Epithelial cell of proximal tubule (primary cell): ENCODE data around the gene B4GALNT4. TPM values are rescaled to one million over a fixed set of nuclear protein-coding genes. Genes with fewer than 3 reads are reported as not detected.

ENCODE experiments used
- DNase-seq: peaks from one replicate; pipeline ENCODE4 v3.0.0-alpha.2; 2011; ENCODE audit warnings: low read depth
- H3K4me3 ChIP-seq: 2 replicates; pipeline ENCODE4 v1.5.1; 2011; ENCODE audit warnings: low read depth, mild to moderate bottlenecking, low read length
- total RNA-seq: library from RNA; depleted of rRNA; stranded (reverse); fragments of >200 nt; gene quantifications from 2 replicates; pipeline ENCODE4 v1.2.3, GENCODE V29; 2015
- TF ChIP-seq, protein P1 (sequence below): conservative IDR thresholded peaks from 2 replicates; pipeline ENCODE4 v1.5.1; 2012; ENCODE audit warnings: low read depth, mild to moderate bottlenecking, low read length

The B4GALNT4 gene
- total RNA-seq, 1 donor from 2014 or later: 24.4 TPM

DNA sequence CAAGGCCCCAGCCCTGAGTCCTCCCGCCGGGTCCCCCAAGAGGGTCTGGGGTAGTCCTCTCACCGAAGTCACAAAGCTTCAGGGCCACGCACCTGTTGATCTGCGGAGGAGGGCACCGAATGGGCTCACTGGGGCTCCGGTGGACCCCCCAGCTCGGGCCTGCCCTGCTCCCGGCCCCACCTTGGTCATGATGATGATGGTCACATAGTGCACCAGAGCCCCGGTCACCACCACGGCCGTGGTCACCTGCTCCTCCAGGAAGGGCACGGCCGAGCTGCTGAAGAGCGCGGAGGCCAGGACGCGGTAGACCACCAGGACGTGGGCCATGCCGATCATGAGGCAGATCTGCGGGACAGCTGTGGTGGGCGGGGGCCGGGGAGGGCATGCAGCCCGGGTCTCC lies 59.0 kb downstream of the B4GALNT4 start:
- TF ChIP-seq, protein P1, sequence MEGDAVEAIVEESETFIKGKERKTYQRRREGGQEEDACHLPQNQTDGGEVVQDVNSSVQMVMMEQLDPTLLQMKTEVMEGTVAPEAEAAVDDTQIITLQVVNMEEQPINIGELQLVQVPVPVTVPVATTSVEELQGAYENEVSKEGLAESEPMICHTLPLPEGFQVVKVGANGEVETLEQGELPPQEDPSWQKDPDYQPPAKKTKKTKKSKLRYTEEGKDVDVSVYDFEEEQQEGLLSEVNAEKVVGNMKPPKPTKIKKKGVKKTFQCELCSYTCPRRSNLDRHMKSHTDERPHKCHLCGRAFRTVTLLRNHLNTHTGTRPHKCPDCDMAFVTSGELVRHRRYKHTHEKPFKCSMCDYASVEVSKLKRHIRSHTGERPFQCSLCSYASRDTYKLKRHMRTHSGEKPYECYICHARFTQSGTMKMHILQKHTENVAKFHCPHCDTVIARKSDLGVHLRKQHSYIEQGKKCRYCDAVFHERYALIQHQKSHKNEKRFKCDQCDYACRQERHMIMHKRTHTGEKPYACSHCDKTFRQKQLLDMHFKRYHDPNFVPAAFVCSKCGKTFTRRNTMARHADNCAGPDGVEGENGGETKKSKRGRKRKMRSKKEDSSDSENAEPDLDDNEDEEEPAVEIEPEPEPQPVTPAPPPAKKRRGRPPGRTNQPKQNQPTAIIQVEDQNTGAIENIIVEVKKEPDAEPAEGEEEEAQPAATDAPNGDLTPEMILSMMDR: no peak
- H3K4me3 ChIP-seq: no peak overlapping the region
- no peak for DNase-seq

DNA sequence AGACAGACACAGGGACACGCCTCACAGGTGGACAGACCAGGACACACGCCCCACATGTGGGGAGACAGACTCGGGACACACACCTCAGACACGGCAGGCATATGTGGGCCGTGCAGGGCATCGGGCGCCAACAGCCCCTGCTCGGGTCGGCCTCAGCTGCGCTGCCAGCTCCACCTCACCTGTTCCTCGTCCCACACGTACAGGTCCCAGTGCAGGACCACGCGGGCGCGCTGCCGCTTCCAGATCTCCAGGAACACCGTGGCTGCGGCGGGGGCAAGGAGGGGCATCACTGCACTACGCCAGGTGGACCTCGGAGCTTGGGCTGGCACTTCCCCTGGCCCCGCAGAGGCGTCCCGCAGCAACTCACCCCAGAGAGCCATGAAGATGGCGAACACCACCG lies 60.1 kb downstream of the B4GALNT4 start:
- TF ChIP-seq, protein P1: no peak
- H3K4me3 ChIP-seq: no peak overlapping the region
- no peak for DNase-seq

DNA sequence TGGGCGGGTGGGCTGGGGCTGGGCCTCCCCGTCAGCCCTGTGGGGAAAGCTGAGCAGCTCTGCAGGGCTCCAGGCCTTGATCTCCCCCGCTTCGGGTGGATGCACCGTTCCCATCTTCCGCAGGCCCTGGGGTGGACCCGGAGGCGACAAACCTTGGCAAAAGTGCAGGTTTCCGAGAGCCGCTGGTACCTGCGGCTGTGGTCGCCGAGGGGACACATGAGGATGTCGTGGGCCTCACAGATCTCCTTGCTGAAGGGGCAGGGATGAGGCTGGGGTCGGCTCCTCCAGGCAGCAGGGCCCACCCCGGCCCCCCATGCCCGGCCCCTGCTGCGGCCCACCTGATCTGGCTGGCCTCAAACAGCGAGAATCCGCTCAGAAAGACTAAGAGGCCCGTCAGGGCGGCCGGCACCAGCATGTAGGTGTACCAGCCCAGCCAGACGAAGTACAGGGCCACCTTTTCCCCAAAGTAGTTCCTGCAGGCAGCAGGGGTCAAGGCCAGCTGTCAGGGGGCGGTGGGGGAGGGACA lies 60.7 kb downstream of the B4GALNT4 start:
- TF ChIP-seq, protein P1: no peak
- no peak overlapping the region for H3K4me3 ChIP-seq
- no peak for DNase-seq

Other genes starting within 250 kb of the B4GALNT4 start
- gene SCGB1C1, start 176.4 kb upstream of the B4GALNT4 start, total RNA-seq: not detected in 2 replicates
- 15.2 and 23.7 TPM in 2 replicates for gene BET1L, start 162.1 kb upstream of the B4GALNT4 start, total RNA-seq
- gene RIC8A, start 161.8 kb upstream of the B4GALNT4 start, total RNA-seq: 116 and 143 TPM in 2 replicates
- gene SIRT3, start 133.2 kb upstream of the B4GALNT4 start, total RNA-seq: 5.5 and 11.8 TPM in 2 replicates
- gene PSMD13, start 132.5 kb upstream of the B4GALNT4 start, total RNA-seq: 222 and 249 TPM in 2 replicates
- not detected in 2 replicates for gene NLRP6, start 91.1 kb upstream of the B4GALNT4 start, total RNA-seq
- gene PGGHG, start 80.4 kb upstream of the B4GALNT4 start, total RNA-seq: 7.8 and 13.1 TPM in 2 replicates
- not detected in 2 replicates for gene IFITM5, start 70.0 kb upstream of the B4GALNT4 start, total RNA-seq
- gene IFITM2, start 61.7 kb upstream of the B4GALNT4 start, total RNA-seq: 54.7 and 177 TPM in 2 replicates
- gene IFITM1, start 55.5 kb upstream of the B4GALNT4 start, total RNA-seq: 15.7 and 56.8 TPM in 2 replicates
- 85.7 and 113 TPM in 2 replicates for gene IFITM3, start 48.6 kb upstream of the B4GALNT4 start, total RNA-seq
- gene PKP3, start 24.7 kb downstream of the B4GALNT4 start, total RNA-seq: 20.6 and 30.7 TPM in 2 replicates
- gene SIGIRR, start 45.5 kb downstream of the B4GALNT4 start, total RNA-seq: 52.9 and 83.9 TPM in 2 replicates
- gene ANO9, start 72.5 kb downstream of the B4GALNT4 start, total RNA-seq: 7.7 and 20.1 TPM in 2 replicates
- 53.4 and 66.1 TPM in 2 replicates for gene PTDSS2, start 80.8 kb downstream of the B4GALNT4 start, total RNA-seq
- 163 and 204 TPM in 2 replicates for gene RNH1, start 137.7 kb downstream of the B4GALNT4 start, total RNA-seq
- 63.2 and 128 TPM in 2 replicates for gene HRAS, start 166.1 kb downstream of the B4GALNT4 start, total RNA-seq
- gene LRRC56, start 168.0 kb downstream of the B4GALNT4 start, total RNA-seq: 0.87 and 1.6 TPM in 2 replicates
- 1.5 and 2.2 TPM in 2 replicates for gene LMNTD2, start 191.2 kb downstream of the B4GALNT4 start, total RNA-seq
- 106 and 154 TPM in 2 replicates for gene RASSF7, start 191.5 kb downstream of the B4GALNT4 start, total RNA-seq
- gene PHRF1, start 207.0 kb downstream of the B4GALNT4 start, total RNA-seq: 24.2 and 33.5 TPM in 2 replicates
- gene IRF7, start 246.5 kb downstream of the B4GALNT4 start, total RNA-seq: 25.6 and 40.8 TPM in 2 replicates